HCT116 (cell line): ENCODE results near the gene MUCL1. TPM values are rescaled to one million over a fixed set of nuclear protein-coding genes. Genes with fewer than 3 reads are reported as not detected.

Experiments
- ATAC-seq: fragments of 200-7000 bp; cut with Tn5 transposase; 2 replicates; pipeline ENCODE4 v1.9.1; 2020; ENCODE audit warnings: mild to moderate bottlenecking, moderate library complexity
- BruUV-seq: library from RNA; stranded (reverse); fragments of 400-500 nt; replicated peaks from 2 replicates; lab custom pipeline; 2021; lab: Mats Ljungman, UMichigan
- CTCF ChIA-PET: fragments of 300-600 bp; sonication (Branson Sonifier 250); formaldehyde crosslinking; loops from one replicate; lab custom pipeline; 2021; ENCODE audit warnings: antibody characterized with exemption; lab: Charles Lee
- POLR2A ChIA-PET: fragments of 300-600, 350-600 bp; sonication (Branson Sonifier 250); formaldehyde crosslinking; loops from one replicate; lab custom pipeline; 2021; ENCODE audit warnings: antibody characterized with exemption; lab: Charles Lee
- RAD21 ChIA-PET, 2 experiments: fragments of 300-600 bp; sonication (Branson Sonifier 250); formaldehyde crosslinking; loops; one replicate each; lab custom pipeline; 2023; ENCODE audit warnings: low total read pairs in 2 of 2; ENCODE audit not compliant: uncharacterized antibody in 2 of 2, unreplicated experiment in 2 of 2, low non-redundant PET in 1 of 2; lab: Charles Lee
- DNase-seq: peaks from one replicate; pipeline ENCODE4 v3.0.0-alpha.2; 2010; ENCODE audit warnings: low read depth, low spot score
- H2AFZ ChIP-seq: fragments of 200-600 bp; shearing (Covaris generic), sonication (generic); 2 replicates; pipeline ENCODE4 v1.6.1; 2017; ENCODE audit warnings: low read depth, mixed run types, mixed read lengths, antibody characterized with exemption, low read length; ENCODE audit not compliant: poor library complexity, severe bottlenecking
- H3K27ac ChIP-seq: 2 replicates; pipeline ENCODE4 v1.5.1; 2012; ENCODE audit warnings: low read depth, low read length
- H3K27me3 ChIP-seq: fragments of 200-600 bp; sonication (generic); 2 replicates; pipeline ENCODE4 v1.6.1; 2016; ENCODE audit warnings: mixed run types, low read length, mixed read lengths; ENCODE audit not compliant: insufficient read depth
- H3K36me3 ChIP-seq, 2 experiments: fragments of 200-500 bp in 1 of 2; fragments of 200-600 bp in 1 of 2; sonication (Bioruptor generic) in 1 of 2; sonication (generic) in 1 of 2; 2 replicates each; pipeline versions ENCODE4 v1.5.1 to v1.6.1; 2014 to 2016; ENCODE audit warnings: low read length in 2 of 2, inconsistent platforms in 1 of 2, mixed read lengths in 1 of 2, mixed run types in 1 of 2; ENCODE audit not compliant: insufficient read depth in 2 of 2, control insufficient read depth in 1 of 2
- H3K4me1 ChIP-seq, 2 experiments: fragments of 200-600 bp in 1 of 2; sonication (generic) in 1 of 2; 2 replicates each; pipeline versions ENCODE4 v1.5.1 to v1.6.1; 2012 to 2017; ENCODE audit warnings: low read length in 2 of 2, inconsistent platforms in 1 of 2, mild to moderate bottlenecking in 1 of 2, mixed read lengths in 1 of 2, mixed run types in 1 of 2, moderate library complexity in 1 of 2; ENCODE audit not compliant: insufficient read depth in 2 of 2, control insufficient read depth in 1 of 2
- H3K4me2 ChIP-seq: fragments of 200-600 bp; sonication (generic); 2 replicates; pipeline ENCODE4 v1.6.1; 2017; ENCODE audit warnings: mixed run types, low read length, mixed read lengths
- H3K4me3 ChIP-seq, 2 experiments: fragments of 200-600 bp in 1 of 2; sonication (generic) in 1 of 2; replicated peaks in 1 of 2; 2 replicates each; pipeline ENCODE4 v1.5.1; 2011 to 2016; ENCODE audit warnings: low read length in 2 of 2, control low read depth in 1 of 2, low read depth in 1 of 2, mild to moderate bottlenecking in 1 of 2, mixed read lengths in 1 of 2, mixed run types in 1 of 2
- H3K79me2 ChIP-seq: fragments of 200-600 bp; sonication (generic); 2 replicates; pipeline ENCODE4 v1.6.1; 2017; ENCODE audit warnings: mild to moderate bottlenecking, mixed run types, low read length, moderate library complexity, mixed read lengths; ENCODE audit not compliant: insufficient read depth
- H3K9ac ChIP-seq: fragments of 200-600 bp; sonication (generic); 2 replicates; pipeline ENCODE4 v1.6.1; 2016; ENCODE audit warnings: low read length, mixed read lengths
- H3K9me2 ChIP-seq: fragments of 200-600 bp; sonication (generic), shearing (Covaris generic); 2 replicates; pipeline ENCODE4 v1.6.1; 2017; ENCODE audit warnings: mixed run types, mild to moderate bottlenecking, moderate library complexity; ENCODE audit not compliant: insufficient read depth
- H3K9me3 ChIP-seq, 2 experiments: fragments of 200-500 bp in 1 of 2; fragments of 200-600 bp in 1 of 2; sonication (Bioruptor generic) in 1 of 2; sonication (generic) in 1 of 2; 2 replicates each; pipeline ENCODE4 v1.6.1; 2014 to 2017; ENCODE audit warnings: low read length in 2 of 2, mixed read lengths in 2 of 2, inconsistent platforms in 1 of 2, low read depth in 1 of 2, mild to moderate bottlenecking in 1 of 2, mixed run types in 1 of 2, moderate library complexity in 1 of 2; ENCODE audit not compliant: control insufficient read depth in 1 of 2, insufficient read depth in 1 of 2
- H4K20me1 ChIP-seq: fragments of 200-600 bp; sonication (generic), shearing (Covaris generic); 2 replicates; pipeline ENCODE4 v1.6.1; 2017; ENCODE audit warnings: mixed run types, mild to moderate bottlenecking, moderate library complexity; ENCODE audit not compliant: insufficient read depth
- ATF3 ChIP-seq: IDR thresholded peaks from 2 replicates; pipeline ENCODE4 v1.6.1; 2012
- CTCF ChIP-seq, 3 experiments: fragments of 200-600 bp in 1 of 3; sonication (generic) in 1 of 3; IDR thresholded peaks in 2 of 3; conservative IDR thresholded peaks in 1 of 3; 2 replicates each; pipeline ENCODE4 v1.5.1; 2012 to 2017; ENCODE audit warnings: low read depth in 2 of 3, low read length in 2 of 3, antibody characterized with exemption in 1 of 3, borderline replicate concordance in 1 of 3, control low read depth in 1 of 3, mild to moderate bottlenecking in 1 of 3, mixed read lengths in 1 of 3, mixed run types in 1 of 3, moderate library complexity in 1 of 3; ENCODE audit not compliant: insufficient read depth in 1 of 3
- EZH2 ChIP-seq: fragments of 200-600 bp; sonication (generic); IDR thresholded peaks from 2 replicates; pipeline ENCODE4 v1.6.1; 2017; ENCODE audit warnings: antibody characterized with exemption, mixed run types
- EZH2phosphoT487 ChIP-seq: fragments of 200-600 bp; IDR thresholded peaks from 2 replicates; pipeline ENCODE4 v1.6.1; 2018; ENCODE audit warnings: antibody characterized with exemption, borderline replicate concordance
- JUND ChIP-seq: IDR thresholded peaks from 2 replicates; pipeline ENCODE4 v1.6.1; 2012
- intact Hi-C: fragments of 100-400 bp; cut with micrococcal nuclease; formaldehyde crosslinking; loops from 2 replicates; pipeline ENCODE4 v1.10.0; 2022
- total RNA-seq: library from RNA; stranded (reverse); gene quantifications from one replicate; pipeline ENCODE4 v1.2.1, GENCODE V29; 2021; ENCODE audit not compliant: unreplicated experiment
- TF ChIP-seq, protein P1 (sequence below): IDR thresholded peaks from 2 replicates; pipeline ENCODE4 v1.6.1; 2011; ENCODE audit warnings: mild to moderate bottlenecking, low read length, moderate library complexity; ENCODE audit not compliant: insufficient replicate concordance; ENCODE audit errors: extremely low read depth

The MUCL1 gene
- total RNA-seq, 1 experiment from 2014 or later, result not detected

- POLR2A ChIA-PET, result no interaction called here
- CTCF ChIA-PET, result no interaction called here
- DNase-seq, result no peak
Measured at GRCh38 chr12:54870048-54870447, 15.7 kb downstream of the MUCL1 start.

More at GRCh38 chr12:54870048-54870447, 15.7 kb downstream of the MUCL1 start:
- intact Hi-C loops, result no loop called here
- no peaks in the 10 kb centered on the region for H3K36me3 ChIP-seq
- TF ChIP-seq, protein P1, sequence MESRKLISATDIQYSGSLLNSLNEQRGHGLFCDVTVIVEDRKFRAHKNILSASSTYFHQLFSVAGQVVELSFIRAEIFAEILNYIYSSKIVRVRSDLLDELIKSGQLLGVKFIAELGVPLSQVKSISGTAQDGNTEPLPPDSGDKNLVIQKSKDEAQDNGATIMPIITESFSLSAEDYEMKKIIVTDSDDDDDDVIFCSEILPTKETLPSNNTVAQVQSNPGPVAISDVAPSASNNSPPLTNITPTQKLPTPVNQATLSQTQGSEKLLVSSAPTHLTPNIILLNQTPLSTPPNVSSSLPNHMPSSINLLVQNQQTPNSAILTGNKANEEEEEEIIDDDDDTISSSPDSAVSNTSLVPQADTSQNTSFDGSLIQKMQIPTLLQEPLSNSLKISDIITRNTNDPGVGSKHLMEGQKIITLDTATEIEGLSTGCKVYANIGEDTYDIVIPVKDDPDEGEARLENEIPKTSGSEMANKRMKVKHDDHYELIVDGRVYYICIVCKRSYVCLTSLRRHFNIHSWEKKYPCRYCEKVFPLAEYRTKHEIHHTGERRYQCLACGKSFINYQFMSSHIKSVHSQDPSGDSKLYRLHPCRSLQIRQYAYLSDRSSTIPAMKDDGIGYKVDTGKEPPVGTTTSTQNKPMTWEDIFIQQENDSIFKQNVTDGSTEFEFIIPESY, result no peak
- TF ChIP-seq EZH2phosphoT487 (no peak), CTCF (IDR thresholded peaks at IDR 0.05 in 2 of 3, conservative IDR thresholded peaks at IDR 0.05 in 1 of 3; ENCODE audit: borderline replicate concordance in 1 of 3, insufficient read depth in 1 of 3, low read depth in 2 of 3, low read length in 2 of 3) (no peak), ATF3 (no peak), JUND (no peak), EZH2 (no peak)
- H3K9me2 ChIP-seq, result no peaks in the 10 kb centered on the region
- H3K27me3 ChIP-seq, result peaks cover 51% of the 10 kb centered on the region
- no peaks in the 10 kb centered on the region for H3K9me3 ChIP-seq
- H3K27ac ChIP-seq, result no peak overlapping the region
- no TSS peak for BruUV-seq
- no peak overlapping the region for H3K9ac ChIP-seq
- no peaks in the 10 kb centered on the region for H3K79me2 ChIP-seq
- no peak overlapping the region for H2AFZ ChIP-seq
- no peaks in the 10 kb centered on the region for H4K20me1 ChIP-seq
- no peak for ATAC-seq
- RAD21 ChIA-PET, result no interaction called here
- H3K4me2 ChIP-seq, result no peak overlapping the region
- H3K4me1 ChIP-seq, result no peaks in the 10 kb centered on the region
- H3K4me3 ChIP-seq, result no peak overlapping the region
